Measurements from ENCODE around the gene MMRN1.

DNA sequence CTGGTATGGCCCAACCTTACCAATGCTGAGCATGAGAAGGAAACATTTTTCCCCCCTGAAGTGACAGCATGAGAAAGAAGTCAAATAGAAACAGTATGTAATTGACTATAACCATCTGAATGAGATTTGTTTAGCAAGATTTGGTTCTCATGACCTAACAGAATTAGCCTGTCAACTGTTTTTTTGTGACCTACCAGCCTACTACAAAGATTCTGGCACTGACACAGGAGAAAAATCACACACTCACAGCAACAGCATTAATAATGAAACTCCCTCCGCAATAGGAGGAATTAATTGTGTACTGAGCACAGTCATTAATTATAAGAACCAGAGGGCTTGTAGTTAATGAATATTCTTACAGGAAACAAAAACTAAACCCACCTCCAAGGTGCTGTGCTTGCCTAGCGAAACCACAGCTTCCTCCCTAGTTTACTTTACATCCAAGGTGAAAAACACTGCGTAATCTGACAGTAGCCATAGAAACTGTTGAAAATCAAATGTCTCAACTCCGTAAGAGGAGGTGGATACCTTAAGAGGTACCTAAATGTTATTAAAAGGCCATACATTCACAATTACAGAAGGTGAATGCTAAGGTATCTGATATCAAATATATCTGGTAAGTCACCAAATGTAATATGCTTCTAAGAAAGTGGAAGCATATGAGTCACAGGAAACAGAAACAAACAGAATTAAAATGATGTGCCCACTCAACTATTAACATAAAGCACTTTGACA is 34.9 kb downstream of the MMRN1 start:
- TF ChIP-seq CTCF (IDR thresholded peaks at IDR 0.05; ENCODE audit: low read depth, low read length, poor library complexity, severe bottlenecking): no peak
- TF ChIP-seq EZH2phosphoT487 (IDR thresholded peaks at IDR 0.05; ENCODE audit: borderline replicate concordance, low read length): no peak

All from DOHH2 (cell line).